IPS DF 4.7 (cell line): Measurements from ENCODE around the gene RCE1.
A peak's percentile ranks its signal among the peaks of the same experiment; 100 is the strongest.

ENCODE experiments used
- DNase-seq: peaks from one replicate; pipeline ENCODE4 v3.0.0-alpha.2; 2013; ENCODE audit warnings: low spot score; ENCODE audit errors: extremely low read depth

Gene RCE1

GRCh38 chr11:66868082-66868725 lies 25.0 kb downstream of the RCE1 start:
- DNase-seq = no peak

GRCh38 chr11:66868726-66869566 lies 25.7 kb downstream of the RCE1 start:
- DNase-seq = peak; percentile 74

GRCh38 chr11:66869567-66869870 lies 26.3 kb downstream of the RCE1 start:
- no peak for DNase-seq

GRCh38 chr11:66870131-66870530 lies 26.9 kb downstream of the RCE1 start:
- no peak for DNase-seq

- DNase-seq = no peak
Observed at GRCh38 chr11:66870616-66871520, 27.6 kb downstream of the RCE1 start.

DNA sequence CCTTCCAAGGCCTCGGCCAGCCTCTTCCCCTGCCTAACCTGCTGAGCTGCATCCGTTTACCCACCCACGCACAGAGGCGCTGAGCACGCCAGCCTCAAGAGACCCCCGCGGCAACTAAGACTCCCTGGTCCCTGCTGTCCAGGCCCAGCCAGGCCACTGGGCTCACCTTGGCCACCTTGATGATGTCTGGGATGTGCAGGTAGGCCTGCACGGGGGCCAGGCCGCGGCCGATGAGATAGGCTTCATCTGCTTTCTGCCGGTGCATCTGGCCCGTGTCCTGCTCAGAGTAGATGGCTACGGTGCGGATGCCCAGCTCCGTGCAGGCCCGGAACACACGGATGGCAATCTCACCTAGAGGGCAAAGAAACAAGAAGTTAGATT lies 28.3 kb downstream of the RCE1 start:
- no peak for DNase-seq

DNA sequence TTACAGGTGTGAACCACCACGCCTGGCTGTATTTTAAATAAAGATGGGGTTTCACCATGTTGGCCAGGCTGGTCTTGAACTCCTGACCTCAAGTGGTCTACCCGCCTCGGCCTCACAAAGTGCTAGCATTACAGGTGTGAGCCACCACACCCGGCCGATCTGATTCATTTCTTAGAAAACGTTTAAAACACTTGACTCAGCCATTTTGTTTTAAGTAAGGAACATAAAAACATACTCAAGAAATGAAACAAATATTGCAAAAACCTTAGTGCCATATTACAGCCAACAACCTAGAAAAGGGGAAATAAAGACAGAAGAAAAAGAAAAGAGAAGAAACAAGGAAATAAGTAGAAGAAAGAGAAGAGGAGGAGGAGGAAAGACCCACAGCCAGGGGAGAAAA lies 31.0 kb downstream of the RCE1 start:
- DNase-seq = no peak

- no peak for DNase-seq
Observed at GRCh38 chr11:66875378-66875777, 32.1 kb downstream of the RCE1 start.

DNA sequence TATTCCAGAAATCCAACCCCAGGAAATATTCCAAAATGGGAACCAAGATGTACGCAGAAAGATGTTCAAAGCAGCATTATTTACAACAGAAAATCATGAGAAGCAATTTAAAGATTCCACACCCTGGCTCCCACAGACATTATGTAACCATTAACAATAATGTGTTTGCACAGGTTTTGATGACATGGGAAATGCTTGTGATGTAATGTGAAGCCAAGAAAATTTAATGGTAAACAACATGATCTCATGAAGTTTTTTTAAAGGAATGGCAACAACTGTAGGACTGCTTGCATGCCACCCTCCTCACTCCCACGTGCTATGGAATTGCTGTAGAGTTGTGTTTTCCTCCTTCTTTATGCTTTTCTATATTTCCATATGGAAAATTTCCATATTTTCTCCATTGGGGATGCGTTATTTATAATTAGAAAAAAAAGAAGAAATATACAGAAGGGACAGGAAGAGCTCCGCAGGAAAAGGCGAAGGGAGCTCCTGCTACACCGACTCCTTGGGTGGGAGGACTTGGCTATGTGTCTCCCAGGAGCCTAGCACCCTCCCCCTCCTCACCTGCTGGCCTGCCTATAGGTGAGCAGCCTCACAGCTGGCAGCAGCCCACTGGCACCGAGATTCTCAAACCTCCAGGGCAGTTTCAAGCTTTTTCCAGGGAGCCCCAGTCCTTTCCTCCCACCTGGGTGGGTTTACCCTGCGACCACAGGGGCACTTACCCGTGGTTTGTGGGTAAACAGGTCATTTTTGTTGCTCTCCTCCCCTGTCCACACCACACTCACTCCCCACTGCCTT lies 34.5 kb downstream of the RCE1 start:
- DNase-seq = no peak

GRCh38 chr11:66878474-66878873 lies 35.2 kb downstream of the RCE1 start:
- no peak for DNase-seq

GRCh38 chr11:66879000-66879399 lies 35.8 kb downstream of the RCE1 start:
- DNase-seq = no peak

GRCh38 chr11:66879583-66879982 lies 36.3 kb downstream of the RCE1 start:
- DNase-seq = no peak

DNA sequence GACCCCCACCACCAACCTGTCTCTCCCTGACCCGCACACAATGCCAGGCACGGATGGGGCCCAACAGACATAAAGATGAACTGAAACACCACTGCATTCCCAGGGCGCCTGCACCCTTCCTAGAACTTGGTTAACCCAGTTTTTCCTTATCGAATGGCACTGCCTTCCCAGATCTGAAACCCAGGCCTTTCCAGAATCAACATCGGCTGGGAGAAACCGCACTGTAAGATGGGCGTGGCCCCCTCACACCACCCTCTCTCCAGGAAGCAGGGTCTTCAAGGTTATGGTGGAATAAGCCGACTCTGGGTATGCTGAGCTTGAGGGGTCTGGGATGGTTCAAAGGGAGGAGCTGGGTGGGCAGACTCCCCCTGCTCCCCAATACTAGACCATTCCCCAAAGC lies 36.8 kb downstream of the RCE1 start:
- no peak for DNase-seq

- DNase-seq = no peak
Observed at GRCh38 chr11:66880496-66881450, 37.5 kb downstream of the RCE1 start.

DNA sequence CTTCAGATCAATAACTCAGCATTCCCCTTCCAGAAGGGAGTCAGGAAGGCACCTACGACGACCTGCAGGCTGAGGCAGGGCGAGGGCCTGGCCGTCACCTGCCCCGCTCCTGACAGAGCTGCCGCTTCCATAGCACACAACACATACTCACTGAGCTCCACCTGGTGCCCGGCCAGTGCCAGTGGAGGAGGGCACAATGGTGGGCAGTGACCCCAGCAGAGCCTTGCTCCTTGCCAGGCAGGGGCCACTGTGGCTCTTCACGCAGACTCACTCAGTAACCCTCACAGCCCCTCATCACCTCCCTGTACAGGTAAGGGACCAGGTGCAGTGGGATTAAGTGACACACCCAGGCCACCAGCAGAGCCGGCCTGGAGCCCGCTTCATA lies 38.2 kb downstream of the RCE1 start:
- no peak for DNase-seq

DNA sequence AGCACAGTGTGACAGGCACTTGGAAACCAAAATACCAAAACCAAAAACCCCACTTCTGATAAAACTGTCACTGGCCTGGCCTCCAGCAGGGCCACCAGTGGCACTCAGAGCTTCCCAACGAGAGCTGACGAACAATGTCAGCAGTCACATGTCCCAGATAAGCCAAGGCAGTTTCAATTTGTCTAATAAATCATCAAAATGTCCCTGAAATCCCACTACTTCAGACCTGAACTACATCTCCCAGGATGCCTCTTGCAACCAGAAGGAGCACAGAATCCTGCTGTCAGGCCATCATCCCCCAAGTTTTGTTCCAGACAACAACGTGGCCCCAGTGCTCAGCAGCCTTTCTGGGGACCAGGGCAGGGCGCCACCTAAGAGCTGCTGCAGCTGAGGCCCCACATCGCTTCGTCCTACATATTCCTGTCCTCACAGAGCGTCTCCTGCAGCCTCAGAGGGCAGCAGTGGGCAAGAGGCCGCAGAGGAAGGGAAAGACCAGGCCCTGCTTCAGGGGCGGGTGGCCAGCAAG lies 38.7 kb downstream of the RCE1 start:
- no peak for DNase-seq

- no peak for DNase-seq
Observed at GRCh38 chr11:66882561-66883015, 39.3 kb downstream of the RCE1 start.

- DNase-seq = peak; percentile 51
Observed at GRCh38 chr11:66883016-66883965, 40.0 kb downstream of the RCE1 start.

- no peak for DNase-seq
Observed at GRCh38 chr11:66884443-66884842, 41.2 kb downstream of the RCE1 start.
